GM21447 (cell line): ENCODE data around the gene RPTOR.
"Not testable (repeated sequence)": the region's sequence is repeated elsewhere in the genome, so short reads cannot be mapped to it uniquely, and the experiment has no call there.

Experiments used
- ATAC-seq: cut with Tn5 transposase; IDR thresholded peaks from one replicate; pipeline ENCODE4 v1.9.1; 2021; ENCODE audit not compliant: unreplicated experiment

The RPTOR gene, protein sequence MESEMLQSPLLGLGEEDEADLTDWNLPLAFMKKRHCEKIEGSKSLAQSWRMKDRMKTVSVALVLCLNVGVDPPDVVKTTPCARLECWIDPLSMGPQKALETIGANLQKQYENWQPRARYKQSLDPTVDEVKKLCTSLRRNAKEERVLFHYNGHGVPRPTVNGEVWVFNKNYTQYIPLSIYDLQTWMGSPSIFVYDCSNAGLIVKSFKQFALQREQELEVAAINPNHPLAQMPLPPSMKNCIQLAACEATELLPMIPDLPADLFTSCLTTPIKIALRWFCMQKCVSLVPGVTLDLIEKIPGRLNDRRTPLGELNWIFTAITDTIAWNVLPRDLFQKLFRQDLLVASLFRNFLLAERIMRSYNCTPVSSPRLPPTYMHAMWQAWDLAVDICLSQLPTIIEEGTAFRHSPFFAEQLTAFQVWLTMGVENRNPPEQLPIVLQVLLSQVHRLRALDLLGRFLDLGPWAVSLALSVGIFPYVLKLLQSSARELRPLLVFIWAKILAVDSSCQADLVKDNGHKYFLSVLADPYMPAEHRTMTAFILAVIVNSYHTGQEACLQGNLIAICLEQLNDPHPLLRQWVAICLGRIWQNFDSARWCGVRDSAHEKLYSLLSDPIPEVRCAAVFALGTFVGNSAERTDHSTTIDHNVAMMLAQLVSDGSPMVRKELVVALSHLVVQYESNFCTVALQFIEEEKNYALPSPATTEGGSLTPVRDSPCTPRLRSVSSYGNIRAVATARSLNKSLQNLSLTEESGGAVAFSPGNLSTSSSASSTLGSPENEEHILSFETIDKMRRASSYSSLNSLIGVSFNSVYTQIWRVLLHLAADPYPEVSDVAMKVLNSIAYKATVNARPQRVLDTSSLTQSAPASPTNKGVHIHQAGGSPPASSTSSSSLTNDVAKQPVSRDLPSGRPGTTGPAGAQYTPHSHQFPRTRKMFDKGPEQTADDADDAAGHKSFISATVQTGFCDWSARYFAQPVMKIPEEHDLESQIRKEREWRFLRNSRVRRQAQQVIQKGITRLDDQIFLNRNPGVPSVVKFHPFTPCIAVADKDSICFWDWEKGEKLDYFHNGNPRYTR (N-terminal part only)

DNA sequence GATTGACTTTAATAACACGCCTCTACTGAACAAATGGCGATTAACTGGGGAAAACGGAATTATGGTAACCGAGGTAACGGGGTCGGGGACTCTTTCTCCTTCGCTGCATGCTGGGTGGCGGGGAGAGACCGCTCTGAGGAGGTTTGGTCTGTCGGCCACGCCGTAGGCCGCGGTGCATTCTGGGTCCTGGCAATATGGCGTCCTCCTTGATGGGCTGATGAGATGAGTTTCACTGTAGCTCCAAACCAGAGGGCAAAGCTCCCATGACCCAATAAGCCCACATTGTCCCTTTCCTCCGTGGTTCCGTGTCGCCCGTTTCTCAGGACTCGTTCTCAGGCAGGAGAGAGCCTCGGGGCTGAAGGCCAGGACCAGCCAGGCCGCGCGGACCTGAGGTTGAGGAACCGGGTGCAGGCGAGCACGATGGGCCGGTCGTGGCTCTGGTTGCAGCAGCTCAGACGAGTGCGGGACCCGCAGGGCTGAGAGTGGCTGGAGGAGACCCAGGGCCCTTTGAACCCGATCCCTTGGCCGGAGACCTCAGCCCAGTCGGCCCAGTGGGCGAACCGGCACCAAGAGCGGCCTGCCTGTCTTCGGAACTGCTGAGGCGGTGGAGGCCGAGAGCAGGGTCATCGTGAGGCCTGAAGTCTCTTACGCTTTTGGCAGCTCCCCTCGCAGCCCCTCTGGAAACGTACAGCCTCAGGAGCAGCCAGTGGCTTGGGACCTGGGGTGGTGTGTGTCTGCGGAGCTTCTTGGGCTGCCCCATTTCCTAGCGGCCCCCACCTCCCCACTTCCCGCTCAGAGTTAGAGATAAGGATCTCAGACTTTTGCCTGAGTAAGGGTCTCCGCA, at the start of gene RPTOR:
Gene RPTOR, plus strand, starts transcription at position 184 of the 844 bp plus-strand sequence. CDS start 792 bp downstream, outside the sequence.
- ATAC-seq = peak; percentile 83

DNA sequence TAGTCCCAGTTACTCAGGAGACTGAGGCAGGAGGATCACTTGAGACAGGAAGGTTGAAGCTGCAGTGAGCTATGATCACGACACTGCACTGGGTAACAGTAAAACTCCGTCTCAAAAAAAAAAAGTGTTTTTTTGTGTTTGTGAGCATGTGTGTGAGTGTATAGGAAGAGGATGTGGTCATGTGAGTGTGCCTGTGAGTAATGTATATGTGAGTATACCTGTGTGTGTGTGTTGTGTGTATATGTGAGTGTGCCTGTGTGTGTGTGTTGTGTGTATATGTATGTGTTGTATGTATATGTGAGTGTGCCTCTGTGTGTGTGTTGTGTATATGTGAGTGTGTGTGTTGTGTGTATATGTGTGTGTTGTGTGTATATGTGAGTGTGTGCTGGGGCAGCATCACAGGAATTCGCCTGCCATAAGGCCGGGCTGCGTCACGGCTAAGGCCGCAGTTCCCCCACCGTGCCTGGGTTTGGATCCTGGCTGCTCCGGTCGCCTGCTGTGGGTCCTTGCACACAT, 46.9 kb upstream of the RPTOR start:
- ATAC-seq = no peak

DNA sequence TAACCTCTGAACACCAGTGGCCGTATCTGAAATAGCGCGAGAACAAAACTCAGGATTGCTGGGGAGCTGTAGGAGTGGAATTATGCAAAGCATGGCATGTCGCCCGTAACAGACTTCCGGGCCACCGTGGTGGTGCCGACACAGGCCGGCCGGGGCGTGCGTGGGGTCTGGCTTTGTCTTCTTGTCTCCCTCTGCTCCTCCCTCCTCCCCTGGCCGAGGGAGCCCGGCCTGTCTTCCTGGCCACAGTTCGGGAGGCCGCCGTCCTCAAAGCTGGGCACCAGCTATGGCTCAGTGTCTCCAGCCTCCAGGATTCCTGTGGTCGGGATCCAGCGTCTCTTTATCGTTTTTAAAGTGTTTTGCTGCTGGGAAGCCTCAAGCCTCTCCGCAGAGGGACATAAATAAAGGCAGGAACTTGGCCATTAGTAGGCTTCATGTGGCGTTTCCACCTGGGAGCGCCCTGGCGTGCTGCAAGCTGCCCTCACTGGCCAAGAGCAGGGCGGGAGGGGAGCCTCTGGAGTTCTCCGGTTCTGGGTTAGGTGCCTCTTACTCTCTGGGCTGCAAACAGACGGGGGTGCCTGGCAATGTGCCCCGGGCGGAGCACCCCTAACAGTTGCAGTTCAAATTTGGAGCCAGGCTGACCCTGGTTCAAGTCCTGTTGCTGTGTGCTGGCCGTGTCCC, 46.3 kb upstream of the RPTOR start:
- no peak for ATAC-seq

DNA sequence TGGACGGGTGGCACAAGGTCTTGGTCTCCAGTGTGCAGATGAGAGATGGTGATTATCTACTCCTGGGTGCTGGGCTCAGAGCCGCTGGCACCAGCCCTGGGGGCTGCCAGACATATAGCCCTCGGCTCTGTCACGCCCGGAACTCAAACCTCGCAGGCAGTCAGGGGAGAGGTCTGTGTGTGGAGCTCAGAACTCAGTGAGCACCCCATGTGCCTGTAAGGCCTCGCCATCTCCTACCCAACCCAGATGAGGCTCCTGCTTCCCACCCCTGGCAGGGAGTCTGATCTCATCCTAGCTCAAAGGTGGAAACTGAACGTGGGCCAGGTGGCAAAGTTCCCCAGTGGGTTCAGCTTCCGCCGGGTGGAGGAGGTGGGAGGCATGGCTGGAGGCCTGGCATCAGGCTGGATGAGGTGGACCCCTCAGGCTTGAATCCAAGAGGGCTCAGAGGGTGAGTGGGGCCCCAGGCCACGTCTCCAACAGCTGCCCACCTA, 45.7 kb upstream of the RPTOR start:
- ATAC-seq = no peak

DNA sequence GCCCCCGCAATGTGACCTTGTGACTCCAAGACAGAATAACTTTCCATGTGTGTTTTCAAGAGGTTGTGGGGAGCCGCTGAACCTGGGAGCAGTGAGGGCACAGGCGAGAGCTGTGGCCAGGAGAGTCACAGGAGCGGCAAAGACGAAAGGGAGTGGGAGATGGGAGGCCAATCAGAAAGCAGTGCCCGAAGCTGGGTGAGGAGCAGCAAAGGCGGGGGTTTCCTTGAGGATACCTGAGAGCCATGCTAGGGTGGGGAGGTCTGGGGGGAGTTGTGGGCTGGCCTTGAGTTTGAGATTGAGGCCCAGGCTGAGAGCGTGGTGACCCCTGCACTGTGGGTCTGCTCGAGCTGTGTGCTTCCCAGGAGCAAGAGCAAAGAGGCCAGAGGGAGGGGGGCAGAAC, 45.1 kb upstream of the RPTOR start:
- no peak for ATAC-seq

DNA sequence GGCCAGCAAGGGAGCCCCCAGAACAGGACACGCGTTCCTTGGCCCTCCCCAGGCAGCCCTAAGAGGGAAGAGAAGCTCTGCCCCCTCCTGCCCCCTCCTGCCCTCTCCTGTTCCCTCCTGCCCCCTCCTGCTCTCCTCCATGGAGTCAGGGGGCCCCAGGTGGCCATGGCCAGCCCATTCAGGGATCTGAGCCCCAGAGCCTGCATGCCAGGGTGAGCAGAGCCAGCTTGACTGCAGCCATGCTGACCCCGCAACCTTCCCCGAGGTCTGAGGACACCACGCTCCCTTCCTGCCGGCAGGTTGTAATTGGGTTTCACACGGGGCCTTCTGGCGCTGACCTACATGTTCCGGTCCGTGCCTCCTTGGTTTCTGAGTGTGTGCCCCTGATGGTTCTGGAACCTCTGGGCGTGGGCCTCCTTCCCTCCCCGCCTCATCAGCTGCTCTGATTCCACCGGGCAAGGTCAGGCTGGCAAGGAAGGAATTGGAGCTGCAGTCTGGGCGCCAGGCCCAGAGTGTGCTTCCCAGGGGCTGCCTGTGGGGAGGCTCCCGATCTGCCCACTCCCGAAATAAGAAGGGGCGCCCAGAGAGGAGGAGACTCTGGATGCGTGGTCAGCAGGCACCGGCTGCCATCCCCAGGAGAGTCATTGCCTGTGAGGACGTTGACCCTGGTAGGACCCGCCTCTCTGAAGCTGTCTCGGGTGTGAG, 44.5 kb upstream of the RPTOR start:
- no peak for ATAC-seq

DNA sequence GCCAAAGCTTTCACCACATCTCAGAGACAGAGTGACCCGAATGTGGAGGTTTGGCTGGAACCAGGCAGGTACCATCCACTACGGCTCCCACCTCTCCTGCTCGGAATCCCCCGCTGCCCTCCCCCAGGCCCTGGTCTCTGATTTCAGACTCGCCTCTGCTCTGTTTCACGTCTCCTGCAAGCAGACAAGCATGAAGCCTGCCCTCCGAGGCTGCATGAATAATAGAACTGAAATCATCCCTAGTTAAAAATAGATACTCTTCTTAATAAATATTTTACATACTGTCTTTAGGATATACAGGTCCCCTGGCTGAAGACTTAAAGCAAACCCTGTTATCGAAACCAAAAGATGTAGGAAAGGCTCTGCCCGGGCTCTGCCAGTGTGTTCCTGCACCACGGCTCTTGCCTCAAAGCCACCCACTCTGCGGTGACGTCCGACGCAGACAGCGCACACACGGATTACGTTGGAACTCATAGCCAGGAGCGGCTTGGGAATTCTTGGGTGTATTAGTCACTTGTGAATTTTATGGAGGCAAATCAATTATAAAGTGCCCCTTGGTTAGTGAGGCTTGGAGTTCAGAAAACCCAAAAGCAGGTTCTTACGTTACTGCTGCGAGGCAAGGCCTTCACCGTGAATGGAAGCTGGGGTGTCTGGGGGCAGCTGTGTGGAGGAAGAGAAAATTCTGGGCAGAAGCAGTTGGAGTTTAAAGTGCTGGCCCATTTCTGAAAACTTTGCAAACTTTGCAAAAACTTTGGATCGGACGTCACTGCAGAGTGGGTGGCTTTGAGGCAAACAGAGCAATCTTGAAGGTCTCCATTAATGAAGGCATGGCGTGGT, 42.7 kb upstream of the RPTOR start:
- no peak for ATAC-seq

DNA sequence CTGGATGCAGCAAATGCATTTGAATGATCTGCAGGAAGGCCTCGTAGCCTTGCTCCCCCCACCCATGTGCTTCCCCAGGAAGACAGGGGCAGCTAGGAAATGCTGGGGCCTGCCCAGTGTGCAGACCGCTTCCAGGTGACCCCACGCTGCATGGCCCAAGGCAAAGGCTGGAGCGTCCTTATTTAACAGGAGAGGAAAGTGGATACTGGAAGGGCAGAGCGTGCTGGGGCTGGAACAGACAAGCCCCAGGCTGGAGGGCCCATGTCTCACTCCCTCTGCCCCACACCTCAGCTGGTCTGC, 42.1 kb upstream of the RPTOR start:
- ATAC-seq = no peak

DNA sequence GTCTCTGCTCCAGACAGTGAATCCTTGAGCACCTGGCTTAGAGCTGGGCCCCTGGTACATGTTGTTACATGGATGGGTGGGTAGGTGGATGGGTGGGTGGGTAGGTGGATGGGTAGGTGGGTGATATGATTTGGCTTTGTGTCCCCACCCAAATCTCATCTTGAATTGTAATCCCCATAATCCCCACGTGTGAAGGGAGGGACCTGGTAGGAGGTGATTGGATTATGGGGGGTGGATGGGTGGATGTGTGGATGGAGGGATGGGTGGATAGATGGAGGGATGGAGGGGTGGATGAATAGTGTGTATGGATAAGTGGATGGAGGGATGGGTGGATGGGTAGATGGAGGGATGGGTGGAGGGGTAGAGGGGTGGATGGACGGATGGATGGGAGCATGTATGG, 41.6 kb upstream of the RPTOR start:
- no peak for ATAC-seq

DNA sequence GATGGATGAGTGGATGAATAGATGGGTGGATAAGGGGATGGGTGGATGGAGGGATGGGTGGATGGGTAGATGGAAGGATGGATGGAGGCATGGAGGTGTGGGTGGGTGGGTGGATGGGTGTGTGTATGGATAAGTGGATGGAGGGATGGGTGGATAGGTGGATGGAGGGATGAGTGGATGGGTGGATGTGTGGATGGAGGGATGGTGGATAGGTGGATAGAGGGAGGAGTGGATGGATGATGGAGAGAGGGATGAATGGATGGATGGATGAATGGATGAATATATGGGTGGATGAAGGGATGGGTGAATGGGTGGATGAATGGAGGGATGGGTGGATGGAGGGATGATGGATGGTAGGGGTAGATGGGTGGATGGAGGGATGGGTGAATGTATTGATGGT, 40.7 kb upstream of the RPTOR start:
- no peak for ATAC-seq

DNA sequence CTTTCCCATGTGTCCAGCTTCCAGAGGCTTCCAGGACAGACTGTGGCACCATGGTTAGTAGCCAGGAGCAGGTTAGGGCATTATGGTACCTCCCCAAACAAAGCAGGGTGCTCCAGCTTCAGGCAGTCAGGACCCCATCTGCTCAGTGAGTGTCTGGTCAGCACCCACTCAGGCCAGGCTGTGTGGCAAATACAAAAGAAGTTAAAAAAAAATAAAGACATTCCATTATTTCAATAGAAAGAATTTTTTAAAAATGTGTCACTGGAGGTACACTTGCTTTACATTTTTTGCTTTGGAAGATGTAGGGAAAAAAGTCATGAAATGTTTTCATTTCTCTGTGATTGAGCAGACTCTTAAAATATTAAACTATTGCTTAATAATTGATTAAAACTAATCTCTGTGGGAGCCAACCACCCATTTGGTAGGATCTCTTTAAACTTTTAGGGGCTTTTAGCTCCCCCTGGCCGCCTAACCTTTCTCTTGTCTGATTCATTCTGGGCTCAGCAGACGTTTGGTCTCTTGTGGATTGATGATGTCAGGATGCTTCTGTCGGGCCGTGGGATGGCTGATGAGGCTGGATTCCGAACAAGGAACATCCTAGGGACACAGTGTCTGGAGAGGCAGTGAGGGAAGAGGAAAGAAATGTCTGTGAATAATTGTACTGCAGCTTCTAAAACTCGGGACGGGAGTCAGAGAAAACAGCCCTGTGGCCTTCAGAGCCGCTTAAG, 39.8 kb upstream of the RPTOR start:
- no peak for ATAC-seq

DNA sequence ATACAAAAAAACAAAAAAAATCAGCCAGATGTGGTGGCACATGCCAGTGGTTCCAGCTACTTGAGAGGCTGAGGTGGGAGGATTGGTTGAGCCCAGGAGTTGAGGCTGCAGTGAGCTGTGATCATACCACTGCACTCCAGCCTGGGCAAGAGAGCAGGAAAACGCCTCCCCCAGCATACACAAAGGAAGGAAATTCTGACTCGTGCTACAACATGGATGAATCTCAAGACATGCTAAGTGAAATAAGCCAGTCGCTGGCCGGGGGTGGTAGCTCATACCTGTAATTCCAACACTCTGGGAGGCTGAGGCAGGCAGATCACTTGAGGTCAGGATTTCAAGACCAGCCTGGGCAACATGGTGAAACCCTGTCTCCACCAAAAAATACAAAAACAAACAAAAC, 37.5 kb upstream of the RPTOR start:
- ATAC-seq = not testable (repeated sequence)

DNA sequence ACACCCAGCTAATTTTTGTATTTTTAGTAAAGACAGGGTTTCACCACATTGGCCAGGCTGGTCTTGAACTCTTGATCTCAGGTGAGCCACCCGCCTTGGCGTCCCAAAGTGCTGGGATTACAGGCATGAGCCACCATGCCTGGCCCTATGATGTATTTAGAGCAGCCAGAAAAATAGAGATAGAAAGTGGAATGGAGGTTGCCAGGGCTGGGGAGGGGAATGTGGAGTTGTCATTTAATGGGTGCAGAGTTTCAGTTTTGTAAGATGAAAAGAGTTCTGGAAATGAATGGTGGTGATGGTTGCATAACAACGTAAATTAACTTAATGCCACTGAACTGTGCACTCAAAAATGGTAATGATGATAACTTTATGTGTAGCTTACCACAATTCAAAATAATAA, 36.7 kb upstream of the RPTOR start:
- no peak for ATAC-seq

DNA sequence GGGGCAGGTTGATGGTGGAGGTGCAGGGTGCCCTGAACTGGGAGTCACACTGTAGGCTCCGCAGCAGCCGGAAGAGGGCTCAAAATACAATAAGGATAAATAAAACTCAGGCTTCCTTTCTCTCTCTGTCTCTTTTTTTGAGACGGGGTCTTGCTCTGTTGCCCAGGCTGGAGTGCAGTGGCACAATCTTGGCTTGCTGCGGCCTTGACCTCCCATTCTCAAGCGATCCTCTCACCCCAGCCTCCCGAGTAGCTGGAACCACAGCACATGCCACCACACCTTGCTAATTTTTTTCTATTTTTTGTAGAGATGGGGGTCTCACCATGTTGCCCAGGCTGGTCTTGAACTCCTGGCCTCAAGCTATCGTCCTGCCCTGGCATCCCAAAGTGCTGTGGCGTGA, 35.3 kb upstream of the RPTOR start:
- no peak for ATAC-seq

DNA sequence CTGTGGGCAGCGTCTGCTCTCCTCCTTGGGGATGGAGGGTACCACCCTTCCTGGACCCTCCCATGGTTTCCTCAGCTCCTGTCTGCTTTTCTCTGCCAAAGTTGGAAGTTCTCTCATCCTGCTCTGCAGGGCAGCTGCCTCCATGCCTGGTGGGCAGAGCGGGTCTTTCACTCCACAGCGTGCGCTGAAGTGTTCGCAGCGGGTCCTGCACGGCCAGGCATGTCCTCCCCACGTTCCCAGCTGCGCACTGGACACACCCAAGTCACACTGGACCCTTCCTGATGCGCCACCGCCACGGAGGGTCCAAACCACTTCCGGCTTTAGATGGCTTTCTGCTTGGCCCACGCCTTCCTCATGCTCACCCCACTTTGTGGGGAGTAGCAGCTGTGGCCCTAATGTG, 34.5 kb upstream of the RPTOR start:
- no peak for ATAC-seq

DNA sequence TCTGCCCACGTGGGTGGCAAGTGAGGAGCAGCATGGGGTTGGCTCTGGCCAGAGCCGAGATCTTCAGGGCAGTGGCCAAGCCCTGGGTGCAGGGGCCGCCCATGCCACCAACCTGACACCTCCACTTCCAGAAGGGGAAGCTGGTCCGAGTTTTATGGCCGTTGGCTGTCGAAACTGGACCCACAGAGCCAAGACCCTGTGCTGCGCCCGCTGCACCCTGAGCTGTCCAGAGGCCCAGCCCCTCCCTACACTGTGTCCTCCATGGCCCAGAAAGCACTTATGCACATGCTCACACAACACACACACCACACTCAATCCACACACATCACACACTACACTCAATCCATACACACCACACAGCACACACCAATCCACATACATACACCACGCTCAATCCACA, 33.9 kb upstream of the RPTOR start:
- ATAC-seq = no peak

DNA sequence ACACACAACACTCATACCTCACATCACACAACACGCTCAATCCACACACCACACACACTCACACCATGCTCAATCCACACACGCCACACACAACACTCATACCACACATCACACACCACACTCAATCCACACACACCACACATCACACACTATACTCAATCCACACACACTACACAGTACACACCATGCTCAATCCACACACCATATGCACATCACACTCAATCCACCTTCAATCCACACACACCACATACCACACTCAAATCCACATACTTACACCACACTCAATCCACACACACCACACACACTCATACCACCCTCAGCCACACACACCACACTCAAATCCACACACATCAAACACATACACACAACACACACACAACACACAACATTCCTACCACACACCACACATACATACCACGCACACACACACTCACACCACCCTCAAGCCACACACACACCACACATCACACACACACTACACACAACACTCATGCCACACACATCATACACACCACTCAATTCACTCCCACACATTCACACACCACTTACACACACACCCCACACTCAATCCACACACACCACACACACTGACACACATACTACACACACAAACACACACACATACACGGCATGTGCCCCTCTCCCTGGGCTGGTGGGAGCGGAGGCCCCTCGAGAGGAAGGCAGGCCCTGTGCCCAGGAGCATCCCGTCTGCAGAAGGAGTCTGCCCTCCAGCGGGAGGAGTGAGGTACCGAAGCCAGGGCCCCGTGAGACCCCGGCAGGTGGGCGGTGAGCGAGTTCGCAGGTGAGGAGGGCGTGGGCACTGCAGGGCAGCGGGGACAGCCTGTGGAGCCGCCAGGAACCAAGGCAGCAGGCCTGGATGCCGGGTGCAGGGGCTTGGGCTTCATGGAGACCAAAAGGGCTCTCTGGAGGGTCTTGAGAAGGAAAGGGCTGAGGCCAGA, 33.1 kb upstream of the RPTOR start:
- no peak for ATAC-seq
